Activated CD4-positive, alpha-beta T cell treated with anti-CD3 and anti-CD28 coated beads for 24 hours (primary cell): Measurements from ENCODE around the gene DPYD.

Experiments
- DNase-seq, 2 donors: peaks; one replicate each; pipeline ENCODE4 v3.0.0-alpha.2; 2020; ENCODE audit warnings: low read depth in 2 of 2

Gene DPYD

DNA sequence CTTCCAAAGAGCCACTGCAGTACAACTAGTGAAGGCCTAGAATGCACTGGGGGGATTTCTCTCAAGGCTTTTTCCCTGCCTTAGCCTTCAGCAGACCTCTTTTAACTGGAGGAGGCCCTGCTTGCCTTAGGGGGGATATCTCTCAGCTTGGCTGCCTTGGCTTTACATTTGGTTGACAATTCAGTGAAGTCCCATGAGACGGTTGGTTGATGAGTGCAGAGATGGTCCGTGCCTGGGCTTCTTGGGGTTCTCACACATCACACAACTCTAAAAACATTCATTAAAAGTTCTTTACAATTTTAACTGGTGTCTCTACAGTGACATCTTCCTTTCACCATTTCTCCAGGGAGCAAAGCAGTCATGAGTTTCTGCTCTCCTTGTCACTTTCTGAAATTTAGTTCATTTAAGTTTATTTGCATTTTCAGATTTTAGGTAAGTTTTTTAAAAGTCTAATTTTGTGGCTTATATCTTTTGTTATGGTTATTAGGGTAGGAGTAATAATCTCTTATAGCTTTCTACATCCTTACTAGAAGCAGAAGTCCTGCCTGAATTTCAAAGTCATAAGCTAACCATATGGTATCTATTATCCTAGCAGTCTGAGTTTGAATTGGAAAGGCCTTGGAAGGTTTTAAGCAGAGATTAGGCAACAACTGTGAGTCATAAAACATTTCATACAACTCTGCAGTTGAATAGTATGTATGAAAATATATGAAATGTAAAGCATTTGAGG is 487.6 kb downstream of the DPYD start:
- DNase-seq, result no peak

DNA sequence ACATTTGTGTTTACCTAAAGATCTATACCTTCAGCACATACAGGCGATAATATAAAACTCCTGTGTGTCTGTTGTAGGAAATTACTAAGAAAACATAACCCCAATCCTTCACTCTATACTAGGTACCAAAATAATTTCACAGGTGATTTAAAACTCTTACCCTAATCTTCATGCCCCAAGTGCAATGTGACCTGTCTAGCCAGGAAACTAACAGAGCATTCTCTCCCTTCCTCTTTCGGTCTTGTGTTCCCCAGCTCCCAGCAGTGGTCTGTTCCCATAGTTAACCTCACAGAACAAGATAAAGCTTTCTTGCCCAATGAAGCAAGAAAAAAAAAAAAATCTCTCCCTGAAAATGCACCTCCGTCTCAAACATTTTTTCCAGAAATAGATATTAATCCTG is 493.5 kb downstream of the DPYD start:
- no peak for DNase-seq

DNA sequence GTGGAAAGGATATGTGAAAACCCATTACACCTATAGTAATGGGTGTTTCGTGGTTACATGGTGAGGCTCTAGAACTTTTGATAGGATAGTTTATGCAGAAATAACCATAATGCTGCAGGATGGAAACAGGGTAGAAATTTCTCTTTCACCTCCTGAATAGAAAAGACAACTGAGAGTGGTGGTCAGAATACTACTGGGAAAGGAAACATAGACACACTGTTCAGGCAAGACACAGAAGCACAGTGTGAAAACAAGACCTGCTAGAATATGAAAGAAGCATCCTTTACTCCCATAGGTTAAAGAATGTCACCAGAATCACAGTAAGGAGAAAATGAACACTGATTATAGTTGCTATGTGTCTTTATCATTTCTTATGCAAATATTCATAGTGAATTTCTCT is 496.6 kb downstream of the DPYD start:
- no peak for DNase-seq

DNA sequence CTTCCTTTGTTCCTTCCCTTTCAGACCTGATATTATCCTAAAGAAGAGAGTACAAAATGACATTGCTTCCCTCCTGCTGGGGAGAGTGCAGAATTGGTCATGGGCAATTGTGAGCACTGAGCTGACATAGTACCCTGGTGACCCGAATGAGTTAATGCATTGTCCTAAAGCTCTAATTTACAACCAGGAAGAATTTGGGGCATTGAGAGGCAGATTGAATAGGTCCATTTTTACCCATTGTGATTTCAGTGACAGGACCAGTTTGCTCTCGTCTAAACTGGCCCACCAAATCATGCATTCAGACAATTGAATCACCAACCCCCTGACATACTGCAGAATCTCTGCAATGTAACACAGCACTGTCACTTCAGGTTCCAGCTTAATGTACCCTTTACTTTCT is 497.4 kb downstream of the DPYD start:
- DNase-seq, result no peak

DNA sequence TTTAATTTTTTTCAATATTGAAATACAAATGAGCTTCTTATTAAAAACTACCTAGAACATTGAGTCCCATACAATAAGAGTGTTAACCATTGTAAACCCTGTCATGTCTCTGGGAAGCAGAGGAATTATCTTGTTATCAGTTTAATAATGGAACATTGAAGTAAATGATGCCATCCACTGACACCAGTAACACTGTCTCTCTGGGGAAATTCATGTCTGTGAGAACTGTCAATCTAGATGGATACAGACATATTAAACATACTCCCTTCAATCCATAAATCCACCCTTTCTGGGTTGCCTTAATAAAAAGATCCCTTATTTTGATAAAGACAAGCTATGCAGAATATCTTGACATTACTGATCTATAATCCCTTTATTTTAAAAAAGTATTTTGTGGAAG is 503.2 kb downstream of the DPYD start:
- no peak for DNase-seq

DNA sequence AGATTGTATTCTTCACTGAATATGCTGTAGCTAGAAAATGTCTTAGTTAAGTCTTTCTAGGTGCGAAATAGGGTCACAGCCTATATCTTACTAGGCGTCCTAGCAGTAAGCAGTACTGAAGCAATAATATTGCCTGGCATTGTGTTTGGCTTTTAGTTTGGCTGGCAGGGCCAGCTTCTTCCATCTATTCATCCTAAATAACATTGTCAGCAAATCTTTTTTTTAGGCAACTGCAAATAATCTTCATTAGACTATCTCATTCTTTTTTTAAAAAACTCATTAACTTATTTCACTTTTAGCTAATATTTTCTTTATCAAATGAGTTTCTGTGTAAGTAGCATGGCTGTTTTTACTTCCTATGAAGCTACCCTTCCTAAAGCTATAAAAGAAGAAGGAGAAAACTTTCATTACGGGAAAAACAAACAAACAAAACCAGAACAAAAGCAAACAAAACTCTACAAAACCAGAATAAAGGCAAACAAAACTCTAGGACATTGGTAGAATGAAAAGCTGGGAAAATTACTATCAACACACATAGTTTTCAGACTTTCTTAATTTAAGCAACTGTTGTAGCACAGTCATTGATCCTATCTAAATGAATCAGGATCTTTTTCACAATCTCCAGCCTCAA is 506.0 kb downstream of the DPYD start:
- no peak for DNase-seq

DNA sequence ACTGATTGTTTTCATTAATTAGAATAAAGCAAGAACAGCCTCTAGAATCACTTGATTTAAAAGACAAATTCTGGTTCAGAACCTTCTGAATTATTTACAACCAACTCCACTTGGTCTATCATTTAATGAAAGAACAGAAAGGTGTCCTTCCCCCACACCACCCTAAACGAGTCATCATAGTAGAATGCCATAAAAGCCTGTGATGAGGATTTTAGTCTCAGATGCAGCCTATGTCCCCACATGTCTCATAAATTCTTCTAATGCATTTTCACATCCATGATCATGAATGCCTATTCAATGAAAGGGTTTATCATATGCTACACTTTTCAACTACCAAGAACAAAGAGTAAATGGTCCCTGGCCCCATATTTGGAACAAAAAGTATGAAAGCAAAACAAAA is 508.1 kb downstream of the DPYD start:
- DNase-seq, result no peak

DNA sequence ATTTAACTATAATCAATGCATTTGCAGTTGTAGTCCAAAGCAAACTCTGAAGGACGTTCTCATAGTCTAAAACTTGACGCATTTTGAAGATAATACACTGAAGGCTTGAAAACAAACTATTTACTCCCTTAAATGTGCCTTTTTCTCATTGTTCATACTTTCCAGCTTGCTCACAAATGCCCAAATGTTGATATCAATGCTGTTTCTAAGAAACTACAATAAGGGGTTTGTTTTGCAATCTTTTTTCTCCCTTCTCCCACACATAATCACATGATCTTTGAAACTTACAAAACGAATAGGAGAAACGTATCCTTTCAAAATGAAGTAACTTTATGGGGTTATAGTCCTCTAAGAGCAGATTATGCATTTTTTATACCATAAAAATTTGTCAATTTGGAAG is 508.7 kb downstream of the DPYD start:
- no peak for DNase-seq

DNA sequence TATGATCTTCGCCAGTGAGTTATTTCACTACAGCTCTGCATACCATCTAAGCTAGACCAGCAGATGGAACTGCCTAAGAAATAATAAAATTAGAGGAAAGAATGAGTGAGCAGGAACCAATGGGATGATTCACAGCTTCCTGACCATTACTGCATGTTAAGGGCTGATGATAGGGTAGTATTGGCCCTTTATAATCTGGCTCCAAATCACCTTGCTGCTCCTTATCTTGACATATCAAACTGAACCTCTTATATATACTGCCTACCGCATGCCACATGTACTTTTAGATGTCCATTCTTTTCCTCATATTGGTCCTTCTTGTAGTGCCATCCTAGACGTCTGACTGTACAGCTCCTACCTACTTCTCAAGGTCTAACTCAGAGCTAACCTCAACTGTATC is 524.4 kb downstream of the DPYD start:
- DNase-seq, result no peak

DNA sequence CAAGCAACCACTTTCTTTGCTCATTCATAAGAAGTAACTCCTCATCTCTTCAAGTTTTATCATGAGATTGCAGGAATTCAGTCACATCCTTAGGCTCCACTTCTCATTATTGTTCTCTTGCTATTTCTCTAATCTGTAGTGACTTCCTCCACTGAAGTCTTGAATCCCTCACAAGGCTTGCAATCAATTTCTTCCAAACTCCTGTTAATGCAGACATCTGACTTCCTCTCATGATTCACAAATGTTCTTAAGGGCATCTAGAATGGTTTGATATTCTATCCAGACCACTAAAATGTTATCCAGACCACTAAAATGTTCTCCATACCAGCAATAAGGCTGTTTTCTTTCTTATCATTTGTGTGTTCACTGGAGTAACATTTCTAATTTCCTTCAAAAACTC is 528.1 kb downstream of the DPYD start:
- no peak for DNase-seq

DNA sequence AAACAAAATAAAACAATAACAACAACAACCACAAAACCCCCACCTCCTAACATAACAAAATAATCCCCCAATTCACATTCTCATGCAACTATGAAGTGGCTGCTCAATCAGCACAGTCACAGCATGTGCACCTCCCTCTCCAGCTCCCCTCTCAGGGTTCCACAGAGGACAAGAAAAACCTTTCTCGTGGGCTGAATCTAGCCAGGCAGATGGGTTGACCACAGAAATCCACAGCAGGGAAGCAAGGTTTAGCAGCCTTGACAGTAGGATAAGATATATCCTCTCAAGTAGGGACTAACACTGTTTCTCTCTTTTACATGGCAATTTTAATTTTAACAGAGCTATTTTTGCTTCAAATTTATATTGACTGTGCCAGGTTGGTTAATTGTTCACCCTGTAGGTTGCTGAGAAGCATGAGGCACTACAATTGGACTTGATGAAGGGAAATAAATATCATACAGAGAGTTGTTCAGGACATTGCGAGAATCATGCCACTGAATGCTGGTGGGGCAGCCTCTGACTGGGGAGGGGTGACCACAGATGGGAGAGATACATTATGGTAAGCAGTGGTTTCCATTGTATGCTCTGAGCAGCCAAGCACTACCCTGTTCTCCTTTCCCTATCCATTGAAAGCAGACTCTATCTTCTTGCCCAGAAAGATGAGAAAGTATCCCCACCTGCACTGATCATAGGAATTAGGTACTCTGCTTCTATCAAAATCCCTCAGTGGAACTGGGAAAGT is 535.1 kb downstream of the DPYD start:
- DNase-seq, result no peak

DNA sequence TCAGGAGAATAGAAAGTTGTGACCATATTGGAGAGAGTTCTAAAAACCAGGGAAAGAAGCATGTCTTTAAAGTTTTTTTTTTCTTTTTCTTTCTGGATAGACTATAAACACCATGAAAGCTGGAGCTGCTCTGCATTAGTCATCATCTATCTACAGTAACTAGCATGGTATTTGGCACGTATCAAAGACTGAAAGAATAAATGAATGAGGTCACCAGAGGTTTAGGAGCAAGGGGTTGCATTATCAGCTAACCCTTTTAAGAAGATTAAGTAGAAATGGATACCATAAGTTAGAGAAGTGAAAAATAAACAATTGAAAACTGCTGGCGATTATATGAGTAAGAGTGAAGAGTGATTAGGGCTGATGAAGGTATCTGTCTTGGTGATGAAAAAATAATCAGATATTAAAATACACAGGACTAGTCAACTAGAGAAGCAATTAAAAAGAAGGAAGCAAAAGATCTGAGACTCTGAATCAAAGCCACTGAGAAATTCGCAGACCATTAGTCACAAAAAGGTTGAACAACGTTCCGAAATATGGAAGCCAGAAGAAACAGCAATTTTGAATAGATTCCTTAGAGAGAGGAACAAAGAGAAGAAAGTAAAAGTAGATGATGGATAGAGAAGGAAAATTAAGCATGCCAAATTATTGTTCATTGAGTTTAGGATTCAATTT is 536.4 kb downstream of the DPYD start:
- DNase-seq, result no peak

DNA sequence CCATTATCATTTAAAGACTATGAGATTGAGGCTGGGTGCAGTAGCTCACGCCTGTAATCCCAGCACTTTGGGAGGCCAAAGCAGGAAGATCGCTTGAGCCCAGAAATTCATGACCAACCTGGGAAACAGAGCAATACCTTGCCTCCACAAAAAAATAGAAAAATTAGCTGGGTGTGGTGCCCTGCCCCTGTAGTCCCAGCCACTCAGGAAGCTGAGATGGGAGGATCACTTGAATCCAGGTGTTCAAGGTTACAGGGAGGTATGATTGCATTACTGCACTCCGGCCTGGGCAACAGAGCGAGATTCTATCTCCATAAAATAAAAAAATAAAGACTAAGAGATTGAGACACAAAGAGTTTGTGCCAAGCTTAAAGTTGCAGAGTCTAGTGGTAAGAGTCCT is 537.0 kb downstream of the DPYD start:
- DNase-seq, result no peak

DNA sequence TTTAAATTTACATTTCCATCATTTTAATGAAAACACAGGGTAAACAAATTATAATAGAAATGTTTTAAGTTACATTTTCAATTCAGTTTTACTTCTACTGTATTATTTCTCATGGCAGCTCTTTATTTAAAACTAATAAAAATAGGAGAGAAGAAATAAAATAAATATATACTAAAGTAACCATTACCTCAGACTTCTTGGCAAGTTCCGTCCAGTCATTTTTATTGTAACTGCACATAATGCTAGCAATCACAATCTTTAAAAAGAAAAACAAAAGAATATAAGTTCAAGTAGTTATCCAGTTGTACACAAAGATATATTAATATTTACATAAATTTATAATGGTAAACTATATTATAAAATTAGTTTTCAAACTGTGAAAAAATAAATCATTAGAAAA is 538.6 kb downstream of the DPYD start:
- DNase-seq, result no peak

DNA sequence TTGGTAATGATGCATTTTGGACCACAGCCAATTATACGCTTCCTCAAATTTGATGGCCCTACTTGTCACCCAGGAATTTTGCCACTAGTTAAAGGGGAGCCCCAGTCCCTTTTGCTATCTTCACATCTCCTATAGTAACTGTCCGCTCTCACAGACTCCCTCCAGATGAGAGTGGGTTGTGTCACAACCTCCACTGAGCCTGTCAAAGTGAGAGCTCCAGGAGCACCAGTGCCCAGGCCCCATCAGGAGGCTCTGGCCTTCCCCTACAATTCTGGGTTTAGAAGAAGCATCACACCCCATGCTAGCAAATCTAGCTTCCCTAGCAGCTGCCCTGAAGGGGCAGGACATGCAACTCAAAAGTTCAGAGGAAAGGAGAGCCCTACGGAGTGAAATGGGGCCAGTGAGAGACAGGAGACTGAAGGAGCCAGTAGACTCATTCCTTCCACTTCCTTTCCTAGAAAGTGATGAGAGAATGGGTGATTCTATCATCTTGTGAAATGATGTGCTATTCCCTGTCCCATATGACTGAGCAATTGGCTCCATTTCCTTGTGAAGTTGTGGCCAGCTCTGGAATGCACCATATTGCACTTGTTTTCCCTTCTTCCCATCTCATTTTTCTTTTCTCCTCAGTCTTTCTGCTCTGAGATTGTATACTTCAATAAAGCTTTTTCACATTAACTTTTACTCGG is 541.3 kb downstream of the DPYD start:
- DNase-seq, result no peak

DNA sequence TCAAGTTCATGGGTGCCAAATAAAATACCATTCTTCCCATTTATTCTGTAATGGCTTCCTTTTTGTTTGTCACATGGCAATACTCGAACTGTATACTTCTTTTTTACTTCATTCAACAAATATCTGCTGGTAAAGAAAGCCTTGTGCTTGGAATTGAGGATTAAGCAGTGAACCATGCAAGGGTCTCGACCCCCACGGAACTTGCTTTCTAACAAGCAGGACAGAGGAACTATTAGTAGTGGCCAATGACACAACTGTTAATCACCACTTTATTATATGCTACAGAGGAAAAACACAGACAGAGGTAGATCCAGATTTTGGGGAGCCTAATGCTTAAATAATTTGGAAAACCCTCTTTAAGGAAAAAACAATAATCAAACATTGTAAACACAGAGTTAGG is 542.2 kb downstream of the DPYD start:
- DNase-seq, result no peak

DNA sequence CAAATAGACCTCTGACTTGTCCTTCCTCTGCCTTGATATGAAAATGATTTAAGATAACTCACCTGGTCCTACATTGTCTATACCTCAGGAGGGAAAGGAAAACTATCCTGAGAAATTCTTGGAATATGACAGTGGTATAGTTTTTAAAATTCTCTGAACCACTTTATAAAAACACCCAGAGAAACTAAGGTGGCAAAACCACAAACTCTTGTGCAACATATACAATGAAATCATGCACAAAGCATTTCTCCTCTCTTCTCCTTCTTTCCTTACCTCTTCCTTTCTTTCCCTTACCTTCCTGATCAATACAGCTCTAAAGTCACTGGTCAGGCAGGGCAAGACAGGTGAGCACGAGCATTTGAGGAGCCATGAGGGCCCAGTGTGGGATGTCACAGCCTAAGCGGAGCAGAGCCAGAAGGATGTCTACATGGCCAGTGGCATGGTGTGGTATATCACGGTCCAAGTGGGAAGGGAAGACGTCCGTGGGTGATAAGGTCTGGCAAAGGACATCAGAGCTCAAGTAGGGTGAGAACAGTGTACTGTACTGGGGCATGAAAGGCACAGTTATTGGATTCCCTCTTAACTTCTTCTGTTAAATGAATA is 543.3 kb downstream of the DPYD start:
- DNase-seq, result no peak

DNA sequence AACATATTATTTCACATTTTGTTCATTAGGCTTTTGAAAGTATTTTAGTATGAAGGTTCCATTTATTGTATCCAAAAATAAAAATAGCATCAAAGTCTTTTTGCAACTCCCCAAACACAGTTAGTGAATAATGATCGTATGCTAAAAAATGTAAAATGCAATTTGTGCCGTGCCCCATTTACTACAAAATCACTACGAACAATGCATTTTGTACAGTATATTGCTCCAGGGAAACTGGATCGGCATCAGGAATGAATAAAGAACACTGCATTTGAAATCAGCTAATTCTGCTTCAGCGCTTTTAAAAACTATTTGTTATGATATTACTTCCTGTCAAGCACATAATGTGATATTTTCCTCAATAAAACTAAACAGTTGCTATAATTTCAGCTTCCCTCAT is 547.8 kb downstream of the DPYD start:
- no peak for DNase-seq

DNA sequence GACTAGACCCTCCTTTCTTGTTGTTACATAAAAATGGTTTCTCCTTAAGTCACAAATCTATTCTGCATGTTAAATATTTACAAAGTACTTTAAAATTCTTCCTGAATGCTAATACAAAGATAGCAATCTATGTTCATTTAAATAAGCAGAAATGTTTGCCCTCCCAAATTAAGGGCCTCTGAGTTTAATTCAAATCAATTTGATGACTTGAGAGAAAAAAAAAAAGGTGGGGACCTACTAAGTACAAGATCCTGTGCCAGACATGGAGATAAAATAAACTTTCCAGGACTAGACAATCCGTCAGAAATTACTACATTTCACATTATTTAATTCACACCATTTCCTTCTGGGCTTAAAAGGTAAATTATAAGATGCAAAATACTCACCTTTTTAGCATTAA is 548.3 kb downstream of the DPYD start:
- DNase-seq, result no peak

DNA sequence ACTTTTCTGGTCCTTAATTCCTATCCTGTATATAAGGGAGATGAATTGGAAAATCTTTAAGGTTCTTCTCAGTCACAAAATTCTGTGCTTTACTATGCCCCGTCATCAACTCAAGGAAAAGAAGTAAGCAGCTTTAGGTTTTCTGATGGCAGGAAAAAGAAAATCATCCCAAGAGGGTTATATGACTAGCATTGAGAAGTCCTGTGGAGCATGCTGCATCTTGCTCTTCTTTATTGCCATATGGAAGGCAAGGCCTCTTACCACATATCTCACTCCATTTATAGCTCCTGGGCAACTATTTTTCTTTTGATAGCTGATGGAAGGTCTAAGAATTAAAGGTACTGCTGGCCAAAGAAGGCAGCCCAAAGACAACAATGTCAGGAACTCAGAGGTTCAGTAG is 552.5 kb downstream of the DPYD start:
- DNase-seq, result no peak

DNA sequence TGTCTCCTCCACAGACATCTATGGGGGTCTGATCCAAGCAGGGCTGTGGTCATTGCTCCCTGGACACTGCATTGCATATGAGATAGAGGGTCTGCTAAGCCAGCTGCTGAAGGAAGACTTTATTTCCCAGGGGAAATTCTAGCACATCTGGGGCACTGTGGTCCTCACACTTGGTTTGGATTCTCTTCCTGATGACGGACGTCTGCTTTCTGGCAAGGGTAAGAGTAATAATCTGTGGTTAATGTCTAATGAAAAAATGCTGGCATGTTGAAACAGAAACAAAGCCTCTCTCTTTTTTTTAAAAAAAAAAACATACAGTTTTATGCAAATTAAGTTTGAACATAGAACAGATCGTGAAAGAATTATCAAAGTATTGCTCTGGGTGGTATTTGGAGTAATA is 553.9 kb downstream of the DPYD start:
- no peak for DNase-seq

DNA sequence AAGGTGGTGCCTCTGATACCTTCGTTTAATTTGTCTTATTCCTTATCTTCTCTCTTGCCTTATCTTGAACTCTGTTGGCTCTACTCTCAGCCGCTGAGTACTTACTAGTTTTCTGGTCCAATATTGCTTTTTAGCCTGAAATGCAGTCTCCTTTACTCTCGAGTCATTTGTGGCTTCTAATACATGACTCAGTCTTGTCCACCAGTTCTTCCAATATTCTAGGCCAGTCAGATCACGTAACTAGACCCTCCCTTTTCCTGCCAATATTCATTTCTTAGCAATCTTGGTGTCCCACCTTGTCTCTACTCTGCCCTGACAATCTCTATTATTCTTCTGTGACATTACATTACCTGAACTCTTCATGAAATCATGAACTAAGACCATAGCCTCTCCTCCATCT is 555.8 kb downstream of the DPYD start:
- DNase-seq, result no peak
